ENCODE measurements around the gene HAPLN3.

Gene HAPLN3

DNA sequence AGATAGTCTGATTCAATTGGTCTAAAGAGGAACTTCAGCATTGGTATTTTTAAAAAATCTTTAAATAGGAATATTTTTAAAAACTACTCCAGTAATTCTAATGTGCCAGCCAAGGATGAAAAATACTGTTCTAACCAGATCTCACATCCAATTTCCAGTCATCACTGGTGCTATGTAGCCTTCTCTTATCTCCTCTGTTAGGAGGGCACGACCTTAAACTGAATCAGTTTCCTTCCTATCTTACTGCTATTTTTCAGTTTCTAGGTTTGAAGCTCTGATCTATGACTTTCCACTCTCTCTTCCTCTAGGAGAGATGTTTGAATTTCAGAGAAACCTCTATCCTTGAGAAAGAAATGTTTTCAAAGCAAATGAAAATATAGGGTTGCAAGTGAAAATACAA, 31.9 kb downstream of the HAPLN3 start:
- H3K27me3 ChIP-seq (ENCODE audit: insufficient read depth, low read length, poor library complexity, severe bottlenecking), result no peaks in the 10 kb centered on the region
- no peaks in the 10 kb centered on the region for H3K36me3 ChIP-seq (ENCODE audit: insufficient read depth, low read length)
- no peak overlapping the region for H3K4me3 ChIP-seq (ENCODE audit: low read length, poor library complexity, severe bottlenecking)
- H3K4me2 ChIP-seq (ENCODE audit: low read depth, low read length, poor library complexity, severe bottlenecking), result no peak overlapping the region
- no peaks in the 10 kb centered on the region for H4K20me1 ChIP-seq (ENCODE audit: insufficient read depth, low read length, poor library complexity, severe bottlenecking)
- H3K9me3 ChIP-seq (ENCODE audit: insufficient read depth, low read depth, low read length), result no peaks in the 10 kb centered on the region
- no peak overlapping the region for H2AFZ ChIP-seq (ENCODE audit: low read length)
- H3K9me2 ChIP-seq (replicated peaks; ENCODE audit: low read depth, low read length), result no peaks in the 10 kb centered on the region
- H3F3A ChIP-seq (ENCODE audit: low read depth), result no peaks in the 10 kb centered on the region
- no peaks in the 10 kb centered on the region for H3K4me1 ChIP-seq (ENCODE audit: insufficient read depth, low read length, poor library complexity, severe bottlenecking)
- H3K79me2 ChIP-seq (ENCODE audit: insufficient read depth, low read length), result no peaks in the 10 kb centered on the region
- TF ChIP-seq CTCF (conservative IDR thresholded peaks at IDR 0.05; ENCODE audit: low read length), result no peak
- TF ChIP-seq EZH2phosphoT487 (IDR thresholded peaks at IDR 0.05; ENCODE audit: borderline replicate concordance), result no peak
- no peak overlapping the region for H3K9ac ChIP-seq (ENCODE audit: low read depth, low read length, poor library complexity, severe bottlenecking)

- no peak overlapping the region for H2AFZ ChIP-seq (ENCODE audit: low read length)
- no peaks in the 10 kb centered on the region for H3K79me2 ChIP-seq (ENCODE audit: insufficient read depth, low read length)
- no peaks in the 10 kb centered on the region for H3K27me3 ChIP-seq (ENCODE audit: insufficient read depth, low read length, poor library complexity, severe bottlenecking)
- H3K9me3 ChIP-seq (ENCODE audit: insufficient read depth, low read depth, low read length), result peaks cover under 1% of the 10 kb centered on the region; the same call in 1 of the 2 replicates
- H3K9me2 ChIP-seq (replicated peaks; ENCODE audit: low read depth, low read length), result no peaks in the 10 kb centered on the region
- no peaks in the 10 kb centered on the region for H4K20me1 ChIP-seq (ENCODE audit: insufficient read depth, low read length, poor library complexity, severe bottlenecking)
- H3K4me3 ChIP-seq (ENCODE audit: low read length, poor library complexity, severe bottlenecking), result no peak overlapping the region
- no peaks in the 10 kb centered on the region for H3K36me3 ChIP-seq (ENCODE audit: insufficient read depth, low read length)
- no peaks in the 10 kb centered on the region for H3F3A ChIP-seq (ENCODE audit: low read depth)
- no peak overlapping the region for H3K9ac ChIP-seq (ENCODE audit: low read depth, low read length, poor library complexity, severe bottlenecking)
- H3K4me1 ChIP-seq (ENCODE audit: insufficient read depth, low read length, poor library complexity, severe bottlenecking), result no peaks in the 10 kb centered on the region
- H3K4me2 ChIP-seq (ENCODE audit: low read depth, low read length, poor library complexity, severe bottlenecking), result no peak overlapping the region
- no peak for TF ChIP-seq EZH2phosphoT487 (IDR thresholded peaks at IDR 0.05; ENCODE audit: borderline replicate concordance)
- no peak for TF ChIP-seq CTCF (conservative IDR thresholded peaks at IDR 0.05; ENCODE audit: low read length)
Measured at GRCh38 chr15:88860212-88860611, 35.1 kb downstream of the HAPLN3 start.

GRCh38 chr15:88859550-88859949, 35.8 kb downstream of the HAPLN3 start:
- no peaks in the 10 kb centered on the region for H3K9me2 ChIP-seq (replicated peaks; ENCODE audit: low read depth, low read length)
- no peaks in the 10 kb centered on the region for H3K36me3 ChIP-seq (ENCODE audit: insufficient read depth, low read length)
- H4K20me1 ChIP-seq (ENCODE audit: insufficient read depth, low read length, poor library complexity, severe bottlenecking), result no peaks in the 10 kb centered on the region
- H3K9ac ChIP-seq (ENCODE audit: low read depth, low read length, poor library complexity, severe bottlenecking), result no peak overlapping the region
- H3F3A ChIP-seq (ENCODE audit: low read depth), result no peaks in the 10 kb centered on the region
- no peaks in the 10 kb centered on the region for H3K27me3 ChIP-seq (ENCODE audit: insufficient read depth, low read length, poor library complexity, severe bottlenecking)
- no peak overlapping the region for H3K4me2 ChIP-seq (ENCODE audit: low read depth, low read length, poor library complexity, severe bottlenecking)
- H3K9me3 ChIP-seq (ENCODE audit: insufficient read depth, low read depth, low read length), result peaks cover 8% of the 10 kb centered on the region; the same call in 1 of the 2 replicates
- H3K79me2 ChIP-seq (ENCODE audit: insufficient read depth, low read length), result no peaks in the 10 kb centered on the region
- H2AFZ ChIP-seq (ENCODE audit: low read length), result no peak overlapping the region
- no peaks in the 10 kb centered on the region for H3K4me1 ChIP-seq (ENCODE audit: insufficient read depth, low read length, poor library complexity, severe bottlenecking)
- TF ChIP-seq CTCF (conservative IDR thresholded peaks at IDR 0.05; ENCODE audit: low read length), result no peak
- TF ChIP-seq EZH2phosphoT487 (IDR thresholded peaks at IDR 0.05; ENCODE audit: borderline replicate concordance), result no peak
- H3K4me3 ChIP-seq (ENCODE audit: low read length, poor library complexity, severe bottlenecking), result no peak overlapping the region
